HG03280 (cell line): ENCODE results near the gene C19orf81.
"Not testable (repeated sequence)": the region's sequence is repeated elsewhere in the genome, so short reads cannot be mapped to it uniquely, and the experiment has no call there.

Experiments used
- ATAC-seq: cut with Tn5 transposase; IDR thresholded peaks from one replicate; pipeline ENCODE4 v1.9.1; 2021; ENCODE audit warnings: mild to moderate bottlenecking, moderate library complexity; ENCODE audit not compliant: unreplicated experiment

C19orf81 gene

GRCh38 chr19:50649433-50650391 is at the start of gene C19orf81:
Gene C19orf81, plus strand, starts transcription at chr19:50649445. Its CDS starts 0 bp downstream, at chr19:50649445.
- ATAC-seq = no peak

- ATAC-seq = no peak
Measured at GRCh38 chr19:50601407-50602088, 47.7 kb upstream of the C19orf81 start.

- ATAC-seq = no peak
Measured at GRCh38 chr19:50602089-50602422, 47.2 kb upstream of the C19orf81 start.

GRCh38 chr19:50602496-50602895 is 46.7 kb upstream of the C19orf81 start:
- no peak for ATAC-seq

GRCh38 chr19:50602935-50603334 is 46.3 kb upstream of the C19orf81 start:
- ATAC-seq = no peak

- not testable (repeated sequence) for ATAC-seq
Measured at GRCh38 chr19:50604264-50605073, 44.8 kb upstream of the C19orf81 start.

GRCh38 chr19:50606059-50606836 is 43.0 kb upstream of the C19orf81 start:
- not testable (repeated sequence) for ATAC-seq

GRCh38 chr19:50607388-50607787 is 41.9 kb upstream of the C19orf81 start:
- no peak for ATAC-seq

- peak; percentile 62 for ATAC-seq
Measured at GRCh38 chr19:50607874-50608785, 41.1 kb upstream of the C19orf81 start.

- ATAC-seq = not testable (repeated sequence)
Measured at GRCh38 chr19:50612504-50613404, 36.5 kb upstream of the C19orf81 start.

- not testable (repeated sequence) for ATAC-seq
Measured at GRCh38 chr19:50618379-50618778, 30.9 kb upstream of the C19orf81 start.

- ATAC-seq = not testable (repeated sequence)
Measured at GRCh38 chr19:50619184-50619583, 30.1 kb upstream of the C19orf81 start.

GRCh38 chr19:50620394-50620906 is 28.8 kb upstream of the C19orf81 start:
- ATAC-seq = not testable (repeated sequence)

- no peak for ATAC-seq
Measured at GRCh38 chr19:50624949-50625600, 24.2 kb upstream of the C19orf81 start.

GRCh38 chr19:50626011-50626410 is 23.2 kb upstream of the C19orf81 start:
- no peak for ATAC-seq

GRCh38 chr19:50626795-50627194 is 22.4 kb upstream of the C19orf81 start:
- no peak for ATAC-seq

- ATAC-seq = no peak
Measured at GRCh38 chr19:50628146-50628545, 21.1 kb upstream of the C19orf81 start.

- ATAC-seq = no peak
Measured at GRCh38 chr19:50628551-50628950, 20.7 kb upstream of the C19orf81 start.
